GM21526 (cell line): Measurements from ENCODE around the gene CCL17.
"Not testable (repeated sequence)": the region's sequence is repeated elsewhere in the genome, so short reads cannot be mapped to it uniquely, and the experiment has no call there.

Experiments used
- ATAC-seq: cut with Tn5 transposase; IDR thresholded peaks from one replicate; pipeline ENCODE4 v1.9.1; 2021; ENCODE audit warnings: moderate library complexity; ENCODE audit not compliant: unreplicated experiment, low FRiP score

The CCL17 gene

GRCh38 chr16:57427307-57427706 lies 22.7 kb downstream of the CCL17 start:
- ATAC-seq, result no peak

GRCh38 chr16:57427824-57428223 lies 23.3 kb downstream of the CCL17 start:
- no peak for ATAC-seq

- ATAC-seq, result no peak
These were observed 26.4 kb downstream of the CCL17 start for GRCh38 chr16:57430955-57431354.

- ATAC-seq, result no peak
These were observed 27.9 kb downstream of the CCL17 start for GRCh38 chr16:57432505-57432904.

- ATAC-seq, result no peak
These were observed 28.4 kb downstream of the CCL17 start for GRCh38 chr16:57432989-57433388.

GRCh38 chr16:57434003-57434402 lies 29.4 kb downstream of the CCL17 start:
- ATAC-seq, result no peak

- ATAC-seq, result no peak
These were observed 31.3 kb downstream of the CCL17 start for GRCh38 chr16:57435838-57436237.

GRCh38 chr16:57439947-57440346 lies 35.4 kb downstream of the CCL17 start:
- not testable (repeated sequence) for ATAC-seq

- not testable (repeated sequence) for ATAC-seq
These were observed 36.0 kb downstream of the CCL17 start for GRCh38 chr16:57440551-57440950.

- ATAC-seq, result no peak
These were observed 40.1 kb downstream of the CCL17 start for GRCh38 chr16:57444711-57445110.

- ATAC-seq, result no peak
These were observed 40.9 kb downstream of the CCL17 start for GRCh38 chr16:57445510-57445909.

GRCh38 chr16:57446531-57447185 lies 42.1 kb downstream of the CCL17 start:
- ATAC-seq, result peak; percentile 37

- peak; percentile 95 for ATAC-seq
These were observed 42.8 kb downstream of the CCL17 start, which contains the start of the genes CIAPIN1 and COQ9 for GRCh38 chr16:57447186-57447962. CIAPIN1 (minus strand) TSS chr16:57447385; CDS start chr16:57440928, 6,457 bp downstream. COQ9 (plus strand) TSS chr16:57447479; CDS start chr16:57447506, 27 bp downstream.

- ATAC-seq, result no peak
These were observed 47.5 kb downstream of the CCL17 start for GRCh38 chr16:57452021-57452420.

- ATAC-seq, result peak; percentile 80
These were observed 57.8 kb downstream of the CCL17 start, which contains the start of gene POLR2C for GRCh38 chr16:57462209-57462977. POLR2C (plus strand) TSS chr16:57462679; CDS start chr16:57462725, 46 bp downstream.

- no peak for ATAC-seq
These were observed 58.4 kb downstream of the CCL17 start for GRCh38 chr16:57462978-57463362.

GRCh38 chr16:57464523-57464922 lies 60.0 kb downstream of the CCL17 start:
- no peak for ATAC-seq
